ENCODE measurements around the gene SYCP2L.
"Not testable (repeated sequence)": the region's sequence is repeated elsewhere in the genome, so short reads cannot be mapped to it uniquely, and the experiment has no call there.

Gene SYCP2L

GRCh38 chr6:10891960-10892359 is 5.1 kb downstream of the SYCP2L start:
- no peaks in the 10 kb centered on the region for H3K36me3 ChIP-seq
- no peak for TF ChIP-seq CTCF (IDR thresholded peaks at IDR 0.05)

GRCh38 chr6:10894958-10895357 is 8.1 kb downstream of the SYCP2L start:
- intact Hi-C loops (cut with DNase I; ENCODE audit: low total_unique reads): no loop called here
- peaks cover 0 to 9% (median 0%) of the 10 kb centered on the region in 3 donors for H3K9me3 ChIP-seq
- no peaks in the 10 kb centered on the region for H3K4me1 ChIP-seq
- no peaks in the 10 kb centered on the region for H3K27me3 ChIP-seq
- H3K36me3 ChIP-seq: no peaks in the 10 kb centered on the region
- H3K27ac ChIP-seq: no peak overlapping the region
- TF ChIP-seq CTCF (IDR thresholded peaks at IDR 0.05): no peak
- no peak for DNase-seq
- H3K4me3 ChIP-seq: no peak overlapping the region

More at GRCh38 chr6:10891960-10892359, 5.1 kb downstream of the SYCP2L start:
- Histone ChIP-seq H3K9me3 (peaks cover 0 to 12% (median 0%) of the 10 kb centered on the region in 3 donors), H3K4me3 (no peak overlapping the region), H3K4me1 (peaks cover 0 to 5% (median 3%) of the 10 kb centered on the region in 4 donors), H3K27me3 (peaks cover 0 to 12% of the 10 kb centered on the region in 2 donors), H3K27ac (no peak overlapping the region)
- intact Hi-C loops (cut with DNase I; ENCODE audit: low total_unique reads): no loop called here
- DNase-seq: no peak

- H3K4me1 ChIP-seq: no peaks in the 10 kb centered on the region
- no peak overlapping the region for H3K4me3 ChIP-seq
- no peaks in the 10 kb centered on the region for H3K27me3 ChIP-seq
- DNase-seq: no peak
- H3K36me3 ChIP-seq: no peaks in the 10 kb centered on the region
- H3K27ac ChIP-seq: no peak overlapping the region
- no peak for TF ChIP-seq CTCF (IDR thresholded peaks at IDR 0.05)
- intact Hi-C loops (cut with DNase I; ENCODE audit: low total_unique reads): no loop called here
- no peaks in the 10 kb centered on the region for H3K9me3 ChIP-seq
These were observed 9.8 kb downstream of the SYCP2L start for GRCh38 chr6:10896691-10897090.

GRCh38 chr6:10901770-10902169 is 14.9 kb downstream of the SYCP2L start:
- intact Hi-C loops (cut with DNase I; ENCODE audit: low total_unique reads): no loop called here
- no peaks in the 10 kb centered on the region for H3K36me3 ChIP-seq
- H3K4me1 ChIP-seq: no peaks in the 10 kb centered on the region
- no peak overlapping the region for H3K27ac ChIP-seq
- no peaks in the 10 kb centered on the region for H3K9me3 ChIP-seq
- no peak for DNase-seq
- no peaks in the 10 kb centered on the region for H3K27me3 ChIP-seq
- TF ChIP-seq CTCF (IDR thresholded peaks at IDR 0.05): no peak
- no peak overlapping the region for H3K4me3 ChIP-seq

- Histone ChIP-seq H3K4me3 (no peak overlapping the region), H3K27me3 (no peaks in the 10 kb centered on the region), H3K9me3 (no peaks in the 10 kb centered on the region), H3K4me1 (no peaks in the 10 kb centered on the region), H3K27ac (no peak overlapping the region), H3K36me3 (no peaks in the 10 kb centered on the region)
- no peak for TF ChIP-seq CTCF (IDR thresholded peaks at IDR 0.05)
- DNase-seq: no peak
- intact Hi-C loops (cut with DNase I; ENCODE audit: low total_unique reads): no loop called here
These were observed 17.2 kb downstream of the SYCP2L start for GRCh38 chr6:10904015-10904414.

- H3K27me3 ChIP-seq: no peaks in the 10 kb centered on the region
- no peak overlapping the region for H3K4me3 ChIP-seq
- intact Hi-C loops (cut with DNase I; ENCODE audit: low total_unique reads): no loop called here
- DNase-seq: no peak
- no peaks in the 10 kb centered on the region for H3K9me3 ChIP-seq
- no peak overlapping the region for H3K27ac ChIP-seq
- H3K4me1 ChIP-seq: no peaks in the 10 kb centered on the region
- H3K36me3 ChIP-seq: no peaks in the 10 kb centered on the region
- TF ChIP-seq CTCF (IDR thresholded peaks at IDR 0.05): no peak
These were observed 21.4 kb downstream of the SYCP2L start for GRCh38 chr6:10908228-10908627.

- intact Hi-C loops (cut with DNase I; ENCODE audit: low total_unique reads): not testable (repeated sequence)
These were observed 32.7 kb downstream of the SYCP2L start for GRCh38 chr6:10919520-10919919.

More at GRCh38 chr6:10919520-10919919, 32.7 kb downstream of the SYCP2L start:
- H3K27me3 ChIP-seq, DNase-seq, H3K36me3 ChIP-seq, H3K4me3 ChIP-seq, H3K9me3 ChIP-seq, H3K27ac ChIP-seq, H3K4me1 ChIP-seq: not testable (repeated sequence)

Measured in tibial artery (tissue), 4 donors.